ENCODE results near the gene LAMTOR5.

The LAMTOR5 gene

DNA sequence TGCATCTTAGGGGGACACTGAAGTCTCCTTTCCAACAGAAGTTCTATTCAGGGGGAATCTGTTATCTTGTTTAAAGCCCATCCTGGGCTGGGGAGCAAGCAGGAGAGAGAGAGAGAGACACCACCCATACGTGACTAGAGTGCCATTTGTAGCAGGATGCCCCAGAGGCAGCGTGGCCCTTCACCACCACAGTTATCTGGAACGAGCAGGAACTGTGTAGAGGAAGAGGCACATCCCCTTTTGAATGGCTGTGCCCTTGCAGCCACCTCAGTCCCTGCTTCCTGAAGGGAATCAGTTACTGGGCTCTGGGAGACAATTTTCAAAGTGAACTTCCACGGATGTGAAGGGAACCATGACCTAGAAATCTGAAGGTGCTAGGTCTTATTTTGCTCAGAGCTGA, 19.4 kb upstream of the LAMTOR5 start:
- DNase-seq (ENCODE audit: extremely low spot score): no peak

GRCh38 chr1:110425612-110426152, 18.2 kb upstream of the LAMTOR5 start:
- CTCF ChIA-PET: interaction anchor here (0.9 to 1.4 kb wide), 2 partner anchors 14 to 34 kb away, joined by 3 to 4 read pairs; no protein-coding TSS in a partner anchor
- TF ChIP-seq NFRKB (IDR thresholded peaks at IDR 0.05) (no peak), FOXM1 (IDR thresholded peaks at IDR 0.05; ENCODE audit: borderline replicate concordance) (no peak), ARNT (IDR thresholded peaks at IDR 0.05) (no peak), L3MBTL2 (conservative IDR thresholded peaks at IDR 0.05) (no peak), FOXK2 (IDR thresholded peaks at IDR 0.05) (no peak), ZNF384 (IDR thresholded peaks at IDR 0.05) (no peak), PKNOX1 (IDR thresholded peaks at IDR 0.05) (no peak), SUZ12 (IDR thresholded peaks at IDR 0.05) (no peak), FOXA1 (IDR thresholded peaks at IDR 0.05) (no peak), SP1 (IDR thresholded peaks at IDR 0.05) (no peak), ELF4 (IDR thresholded peaks at IDR 0.05) (no peak), BHLHE40 (IDR thresholded peaks at IDR 0.05; ENCODE audit: borderline replicate concordance) (no peak), CTBP1 (IDR thresholded peaks at IDR 0.05; ENCODE audit: borderline replicate concordance) (no peak), LEF1 (IDR thresholded peaks at IDR 0.05; ENCODE audit: borderline replicate concordance) (no peak), HDGF (IDR thresholded peaks at IDR 0.05; ENCODE audit: borderline replicate concordance) (no peak), TARDBP (IDR thresholded peaks at IDR 0.05) (no peak)
- no peak for DNase-seq (ENCODE audit: extremely low spot score)
- POLR2A ChIA-PET: interaction anchor here (1.4 kb wide), 1 partner anchor 14 kb away, joined by 3 read pairs; no protein-coding TSS in a partner anchor

More for the DNA sequence above, 19.4 kb upstream of the LAMTOR5 start:
- no peak for TF ChIP-seq BHLHE40 (IDR thresholded peaks at IDR 0.05; ENCODE audit: borderline replicate concordance)
- TF ChIP-seq HDGF (IDR thresholded peaks at IDR 0.05; ENCODE audit: borderline replicate concordance): no peak
- ChIA-PET POLR2A (no interaction called here), CTCF (interaction anchor here (1.4 kb wide), 1 partner anchor 33 kb away, joined by 3 read pairs; no protein-coding TSS in a partner anchor)

- POLR2A ChIA-PET: interaction anchor here (1.4 kb wide), 1 partner anchor 13 kb away, joined by 3 read pairs; no protein-coding TSS in a partner anchor
- TF ChIP-seq LEF1 (IDR thresholded peaks at IDR 0.05; ENCODE audit: borderline replicate concordance) (no peak), TARDBP (IDR thresholded peaks at IDR 0.05) (no peak), ELF4 (IDR thresholded peaks at IDR 0.05) (no peak), SP1 (IDR thresholded peaks at IDR 0.05) (no peak), PKNOX1 (IDR thresholded peaks at IDR 0.05) (no peak), SUZ12 (IDR thresholded peaks at IDR 0.05) (no peak), CTBP1 (IDR thresholded peaks at IDR 0.05; ENCODE audit: borderline replicate concordance) (no peak), FOXM1 (IDR thresholded peaks at IDR 0.05; ENCODE audit: borderline replicate concordance) (no peak), FOXA1 (IDR thresholded peaks at IDR 0.05) (no peak), HDGF (IDR thresholded peaks at IDR 0.05; ENCODE audit: borderline replicate concordance) (no peak), L3MBTL2 (conservative IDR thresholded peaks at IDR 0.05) (no peak), NFRKB (IDR thresholded peaks at IDR 0.05) (no peak), ZNF384 (IDR thresholded peaks at IDR 0.05) (no peak), ARNT (IDR thresholded peaks at IDR 0.05) (no peak), BHLHE40 (IDR thresholded peaks at IDR 0.05; ENCODE audit: borderline replicate concordance) (no peak), FOXK2 (IDR thresholded peaks at IDR 0.05) (no peak)
- no peak for DNase-seq (ENCODE audit: extremely low spot score)
- CTCF ChIA-PET: interaction anchor here (0.7 to 0.9 kb wide), 2 partner anchors 13 to 326 kb away, joined by 3 to 4 read pairs; no protein-coding TSS in a partner anchor
Measured at GRCh38 chr1:110424699-110425611, 17.5 kb upstream of the LAMTOR5 start.

DNA sequence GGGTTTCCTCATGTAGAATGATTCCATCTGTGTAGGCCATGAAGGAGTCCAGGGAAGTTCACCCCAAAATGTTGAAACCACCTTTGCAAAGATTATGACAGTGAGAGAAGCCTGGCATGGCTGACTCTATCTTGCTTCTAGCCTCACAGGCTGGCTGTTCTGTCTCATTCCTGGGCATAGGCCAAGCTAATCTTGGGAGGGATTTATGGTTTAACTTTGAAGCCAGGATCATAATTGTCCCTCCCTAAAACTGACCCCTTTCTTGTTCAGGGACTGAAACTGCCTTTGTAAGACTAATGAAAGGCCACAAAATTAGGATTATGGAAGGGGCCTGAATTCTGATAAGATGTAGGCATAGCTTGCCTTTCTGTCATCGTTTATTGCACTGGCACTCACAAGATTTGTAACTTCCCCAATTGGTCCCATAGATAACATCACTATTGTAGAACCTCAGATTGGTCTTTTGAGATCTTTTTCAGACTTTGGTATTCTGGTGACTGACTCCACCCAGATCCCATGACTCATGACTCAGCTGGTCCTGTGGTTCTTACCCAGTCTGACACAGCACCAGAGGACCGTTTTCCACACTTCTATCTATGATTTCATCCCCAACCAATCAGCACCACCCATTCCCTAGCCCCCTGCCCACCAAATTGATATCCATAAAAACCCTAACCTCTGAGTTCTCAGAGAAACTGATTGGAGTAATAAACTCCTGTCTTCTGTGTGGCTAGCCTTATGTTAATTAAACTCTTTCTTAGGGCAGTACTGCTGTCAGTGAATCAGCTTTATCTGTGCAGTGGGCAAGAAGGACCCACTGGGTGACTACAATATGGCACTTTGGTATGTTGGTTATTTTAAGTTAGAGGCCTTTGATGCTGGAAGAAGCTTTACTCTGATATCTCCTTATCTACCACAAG, 13.6 kb upstream of the LAMTOR5 start:
- no peak for DNase-seq (ENCODE audit: extremely low spot score)
- CTCF ChIA-PET: interaction anchor here (1.2 kb wide), 1 partner anchor 213 kb away, joined by 3 read pairs; no protein-coding TSS in a partner anchor
- POLR2A ChIA-PET: interaction anchor here (0.8 to 1.1 kb wide), 2 partner anchors 9 to 13 kb away, joined by 3 read pairs; no protein-coding TSS in a partner anchor
- no peak for TF ChIP-seq ARNT (IDR thresholded peaks at IDR 0.05)
- TF ChIP-seq ELF4 (IDR thresholded peaks at IDR 0.05): no peak
- no peak for TF ChIP-seq CTBP1 (IDR thresholded peaks at IDR 0.05; ENCODE audit: borderline replicate concordance)
- no peak for TF ChIP-seq BHLHE40 (IDR thresholded peaks at IDR 0.05; ENCODE audit: borderline replicate concordance)
- no peak for TF ChIP-seq FOXK2 (IDR thresholded peaks at IDR 0.05)
- no peak for TF ChIP-seq FOXM1 (IDR thresholded peaks at IDR 0.05; ENCODE audit: borderline replicate concordance)
- TF ChIP-seq LEF1 (IDR thresholded peaks at IDR 0.05; ENCODE audit: borderline replicate concordance): no peak
- TF ChIP-seq ZNF384 (IDR thresholded peaks at IDR 0.05): no peak
- no peak for TF ChIP-seq NFRKB (IDR thresholded peaks at IDR 0.05)
- TF ChIP-seq SP1 (IDR thresholded peaks at IDR 0.05): no peak
- TF ChIP-seq TARDBP (IDR thresholded peaks at IDR 0.05): no peak
- TF ChIP-seq HDGF (IDR thresholded peaks at IDR 0.05; ENCODE audit: borderline replicate concordance): no peak
- no peak for TF ChIP-seq FOXA1 (IDR thresholded peaks at IDR 0.05)
- TF ChIP-seq SUZ12 (IDR thresholded peaks at IDR 0.05): no peak
- no peak for TF ChIP-seq PKNOX1 (IDR thresholded peaks at IDR 0.05)
- TF ChIP-seq L3MBTL2 (conservative IDR thresholded peaks at IDR 0.05): no peak

Data from HEK293T (cell line).